EH (cell line): ENCODE results near the gene KLHL7.

Source experiments
- DNase-seq: peaks from one replicate; pipeline ENCODE4 v3.0.0-alpha.2; 2015; ENCODE audit warnings: low read depth

The KLHL7 gene

GRCh38 chr7:23105644-23106056, at the start of gene KLHL7:
Gene KLHL7, plus strand, starts transcription at chr7:23105785. Its CDS starts 242 bp downstream, at chr7:23106027.
- peak; percentile 92 for DNase-seq

- peak; percentile 44 for DNase-seq
Measured at GRCh38 chr7:23058408-23059096, 47.0 kb upstream of the KLHL7 start.

- no peak for DNase-seq
Measured at GRCh38 chr7:23061327-23061726, 44.3 kb upstream of the KLHL7 start.

GRCh38 chr7:23062452-23062851, 43.1 kb upstream of the KLHL7 start:
- peak; percentile 89 for DNase-seq

GRCh38 chr7:23065974-23066373, 39.6 kb upstream of the KLHL7 start:
- DNase-seq = peak; percentile 89

GRCh38 chr7:23067271-23067670, 38.3 kb upstream of the KLHL7 start:
- peak; percentile 79 for DNase-seq

GRCh38 chr7:23072048-23072447, 33.5 kb upstream of the KLHL7 start:
- DNase-seq = peak; percentile 45

- no peak for DNase-seq
Measured at GRCh38 chr7:23072922-23073321, 32.7 kb upstream of the KLHL7 start.

GRCh38 chr7:23074443-23075261, 30.9 kb upstream of the KLHL7 start:
- DNase-seq = peak; percentile 27

GRCh38 chr7:23075571-23075970, 30.0 kb upstream of the KLHL7 start:
- DNase-seq = no peak

- peak; percentile 16 for DNase-seq
Measured at GRCh38 chr7:23076772-23077171, 28.8 kb upstream of the KLHL7 start.

- DNase-seq = peak; percentile 53
Measured at GRCh38 chr7:23093111-23093510, 12.5 kb upstream of the KLHL7 start.

- DNase-seq = peak; percentile 90
Measured at GRCh38 chr7:23093546-23093945, 12.0 kb upstream of the KLHL7 start.

- DNase-seq = no peak
Measured at GRCh38 chr7:23096518-23097290, 8.9 kb upstream of the KLHL7 start.

- no peak for DNase-seq
Measured at GRCh38 chr7:23098029-23098428, 7.6 kb upstream of the KLHL7 start.

GRCh38 chr7:23098460-23098859, 7.1 kb upstream of the KLHL7 start:
- DNase-seq = no peak

GRCh38 chr7:23100697-23101096, 4.9 kb upstream of the KLHL7 start:
- DNase-seq = no peak

GRCh38 chr7:23105086-23105643, 420 bp upstream of the KLHL7 start:
- no peak for DNase-seq

- DNase-seq = peak; percentile 62
Measured at GRCh38 chr7:23106057-23106822, 655 bp downstream of the KLHL7 start.

GRCh38 chr7:23106823-23107663, 1.5 kb downstream of the KLHL7 start:
- peak; percentile 28 for DNase-seq

- DNase-seq = no peak
Measured at GRCh38 chr7:23107781-23108180, 2.2 kb downstream of the KLHL7 start.
